Gastroesophageal sphincter (tissue), 4 donors: ENCODE measurements around the gene TMEM91. TPM values are rescaled to one million over a fixed set of nuclear protein-coding genes. Genes with fewer than 3 reads are reported as not detected.

Experiments
- ATAC-seq: fragments of 150-250 bp; one replicate; pipeline ENCODE4 v1.9.1; 2016; ENCODE audit warnings: mild to moderate bottlenecking, moderate library complexity
- H3K27ac ChIP-seq, 4 donors: fragments of 200-600 bp; sonication (generic) in 3 of 4; 1 replicate in 3 of 4; 2 replicates in 1 of 4; pipeline ENCODE4 v1.5.1; 2016 to 2019
- H3K27me3 ChIP-seq: fragments of 200-600 bp; sonication (generic); one replicate; pipeline ENCODE4 v1.5.1; 2019
- H3K36me3 ChIP-seq, 2 donors: fragments of 200-600 bp; sonication (generic); one replicate each; pipeline ENCODE4 v1.5.1; 2019; ENCODE audit warnings: control low read depth in 1 of 2
- H3K4me1 ChIP-seq, 3 donors: fragments of 200-600 bp; sonication (generic); 1 replicate in 2 of 3; 2 replicates in 1 of 3; pipeline ENCODE4 v1.5.1; 2016 to 2019; ENCODE audit warnings: control low read depth in 2 of 3
- H3K4me3 ChIP-seq, 2 donors: fragments of 200-600 bp; sonication (generic); one replicate each; pipeline ENCODE4 v1.5.1; 2019; ENCODE audit warnings: mild to moderate bottlenecking in 1 of 2, moderate library complexity in 1 of 2
- H3K9me3 ChIP-seq, 3 donors: fragments of 200-600 bp; sonication (generic); one replicate each; pipeline ENCODE4 v1.5.1; 2017 to 2019; ENCODE audit warnings: control low read depth in 2 of 3
- CTCF ChIP-seq, 4 experiments: fragments of 200-600 bp in 2 of 4; fragments of 450-650 bp in 2 of 4; sonication (generic) in 1 of 4; IDR thresholded peaks; one replicate each; pipeline ENCODE4 v1.5.1; 2017 to 2019; ENCODE audit warnings: antibody characterized with exemption in 4 of 4, mild to moderate bottlenecking in 2 of 4, moderate library complexity in 2 of 4
- EP300 ChIP-seq: sonication (generic); formaldehyde crosslinking; IDR thresholded peaks from one replicate; pipeline ENCODE4 v1.6.1; 2017; ENCODE audit warnings: antibody characterized with exemption, mild to moderate bottlenecking
- POLR2A ChIP-seq, 2 donors: fragments of 450-650 bp; IDR thresholded peaks; one replicate each; pipeline ENCODE4 v1.6.1; 2017; ENCODE audit warnings: antibody characterized with exemption in 2 of 2, mild to moderate bottlenecking in 2 of 2, moderate library complexity in 1 of 2
- POLR2AphosphoS5 ChIP-seq: sonication (generic); formaldehyde crosslinking; IDR thresholded peaks from one replicate; pipeline ENCODE4 v1.6.1; 2017; ENCODE audit warnings: antibody characterized with exemption
- WGBS, 2 donors: methylation state at CpG; one replicate each; pipeline ENCODE4 v1.1.5; 2018; ENCODE audit warnings: low coverage in 1 of 2; 5-methylcytosine and 5-hydroxymethylcytosine counted together
- total RNA-seq, 4 donors: library from RNA; depleted of rRNA; stranded (reverse); fragments of >200 nt; gene quantifications; one replicate each; pipeline ENCODE4 v1.1.0, GENCODE V29; 2016

The TMEM91 gene
- total RNA-seq, 4 donors from 2014 or later, result 7.9 to 17.5 (median 13.3) TPM

GRCh38 chr19:41350735-41351338 is 25.5 kb upstream of the TMEM91 start:
- TF ChIP-seq EP300 (no peak), CTCF (IDR thresholded peaks at IDR 0.05) (no peak), POLR2AphosphoS5 (no peak)
- Histone ChIP-seq H3K4me3 (peak overlapping the region; percentile 75 to 92), H3K27me3 (no peaks in the 10 kb centered on the region), H3K4me1 (peaks cover 0 to 62% (median 6%) of the 10 kb centered on the region in 3 donors), H3K36me3 (peaks cover 0 to 27% of the 10 kb centered on the region in 2 donors), H3K9me3 (no peaks in the 10 kb centered on the region), H3K27ac (peak overlapping the region in 3 of 4 donors; percentile 89 to 90 (median 89))
- no peak for ATAC-seq
- 0 to 2% methylated on average over 8 to 19 of the region's 22 CpGs for WGBS, 2 donors

GRCh38 chr19:41351339-41352245 is 24.7 kb upstream of the TMEM91 start:
- Histone ChIP-seq H3K27me3 (no peaks in the 10 kb centered on the region), H3K36me3 (peaks cover 0 to 19% of the 10 kb centered on the region in 2 donors), H3K27ac (peak overlapping the region in 3 of 4 donors; percentile 89 to 90 (median 89)), H3K4me3 (peak overlapping the region; percentile 75 to 92), H3K9me3 (no peaks in the 10 kb centered on the region), H3K4me1 (peaks cover 0 to 63% (median 6%) of the 10 kb centered on the region in 3 donors)
- 0 to 2% methylated on average over 8 to 23 of the region's 58 CpGs for WGBS, 2 donors
- peak; percentile 14 for TF ChIP-seq POLR2AphosphoS5
- no peak for TF ChIP-seq EP300
- TF ChIP-seq CTCF (IDR thresholded peaks at IDR 0.05), result no peak
- peak in 1 of 2 donors; percentile 7 for TF ChIP-seq POLR2A (IDR thresholded peaks at IDR 0.05)
- ATAC-seq, result peak; percentile 54

DNA sequence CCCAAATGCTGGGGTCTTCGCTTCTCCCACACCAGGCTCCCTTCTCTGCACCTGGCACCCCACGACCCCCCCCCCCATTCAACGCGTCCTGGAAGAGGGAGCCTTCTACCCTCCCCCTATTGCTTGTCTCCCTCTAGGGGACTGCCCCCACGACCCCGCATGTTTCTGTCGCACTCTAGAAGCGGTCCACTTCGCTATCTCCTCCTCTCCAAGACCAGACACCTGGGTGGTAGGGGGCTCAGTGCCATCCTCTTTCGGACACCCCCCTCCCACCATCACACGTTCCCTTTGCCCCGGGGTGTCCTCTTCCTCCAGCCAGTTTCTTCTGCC is 24.1 kb upstream of the TMEM91 start:
- Histone ChIP-seq H3K4me1 (peaks cover 0 to 63% (median 6%) of the 10 kb centered on the region in 3 donors), H3K27ac (peak overlapping the region in 3 of 4 donors; percentile 89 to 90 (median 89)), H3K36me3 (peaks cover 0 to 13% of the 10 kb centered on the region in 2 donors), H3K27me3 (no peaks in the 10 kb centered on the region), H3K4me3 (peak overlapping the region; percentile 75 to 92), H3K9me3 (no peaks in the 10 kb centered on the region)
- WGBS, 2 donors, result 0 to 1% methylated on average over 8 to 11 of the region's 12 CpGs
- no peak for TF ChIP-seq POLR2A (IDR thresholded peaks at IDR 0.05)
- ATAC-seq, result no peak

DNA sequence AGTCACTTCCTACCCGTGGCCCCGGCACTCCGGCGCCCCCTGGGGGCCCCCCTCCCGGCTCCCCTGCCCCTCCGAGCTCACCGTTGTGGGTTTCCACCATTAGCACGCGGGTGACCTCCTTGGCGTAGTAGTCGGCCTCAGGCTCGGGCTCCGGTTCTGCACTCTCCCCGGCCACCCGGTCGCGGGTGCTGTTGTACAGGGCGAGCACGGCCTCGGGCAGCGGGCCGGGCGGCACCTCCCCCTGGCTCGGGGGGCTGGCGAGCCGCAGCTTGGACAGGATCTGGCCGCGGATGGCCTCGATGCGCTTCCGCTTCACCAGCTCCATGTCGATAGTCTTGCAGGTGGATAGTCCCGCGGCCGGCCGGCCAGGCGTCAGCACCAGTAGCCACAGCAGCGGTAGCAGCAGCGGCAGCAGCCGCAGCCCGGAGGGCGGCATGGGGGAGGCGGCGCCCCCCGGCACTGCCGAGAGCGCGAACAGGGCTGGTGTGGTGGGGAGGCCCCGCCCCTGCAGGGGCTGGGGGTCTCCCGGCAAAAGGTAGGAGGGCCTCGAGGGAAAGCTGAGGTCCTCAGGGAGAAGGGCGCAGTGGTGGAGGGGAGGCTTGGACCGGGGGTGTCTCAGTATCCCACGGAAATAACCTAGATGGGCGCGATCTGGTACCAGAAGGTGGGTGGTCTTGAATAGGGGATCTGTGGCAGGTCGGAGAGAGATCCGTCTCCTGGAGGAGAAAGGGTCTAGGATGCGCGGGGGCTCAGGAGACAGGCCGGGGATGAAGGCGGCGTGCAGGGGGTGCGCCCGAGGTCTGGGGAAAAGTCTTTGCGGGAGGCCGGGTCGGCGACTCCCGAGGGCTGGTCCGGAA is 23.5 kb upstream of the TMEM91 start:
- peak; percentile 5 for ATAC-seq
- 2% methylated on average over 11 to 23 of the region's 71 CpGs for WGBS, 2 donors

More for the DNA sequence above, 23.5 kb upstream of the TMEM91 start:
- Histone ChIP-seq H3K4me1 (peaks cover 0 to 63% (median 6%) of the 10 kb centered on the region in 3 donors), H3K27ac (peak overlapping the region; percentile 59 to 90 (median 89)), H3K36me3 (peaks cover 0 to 7% of the 10 kb centered on the region in 2 donors), H3K4me3 (peak overlapping the region; percentile 75 to 92), H3K27me3 (no peaks in the 10 kb centered on the region), H3K9me3 (no peaks in the 10 kb centered on the region)
- peak in 2 of 4 experiments; percentile 33 to 62 for TF ChIP-seq CTCF (IDR thresholded peaks at IDR 0.05)
- TF ChIP-seq POLR2AphosphoS5, result no peak
